Endothelial cell of umbilical vein (primary cell): Measurements from ENCODE around the gene ZBTB20.

ENCODE experiments used
- CTCF ChIP-seq, 2 donors: IDR thresholded peaks; 1 replicate in 1 of 2; 2 replicates in 1 of 2; pipeline ENCODE4 v1.5.1; 2011; ENCODE audit warnings: low read length in 2 of 2, mild to moderate bottlenecking in 2 of 2, moderate library complexity in 2 of 2, control low read depth in 1 of 2, inconsistent platforms in 1 of 2, low read depth in 1 of 2; ENCODE audit not compliant: insufficient read depth in 1 of 2; ENCODE audit errors: extremely low read depth in 1 of 2
- EZH2 ChIP-seq: IDR thresholded peaks from 2 replicates; pipeline ENCODE4 v1.6.1; 2012; ENCODE audit warnings: borderline replicate concordance, low read depth, mild to moderate bottlenecking, moderate library complexity, low read length, inconsistent platforms; ENCODE audit not compliant: severe bottlenecking
- JUN ChIP-seq: IDR thresholded peaks from 2 replicates; pipeline ENCODE4 v1.6.1; 2011; ENCODE audit warnings: borderline replicate concordance, low read depth; ENCODE audit not compliant: insufficient read length, insufficient read depth
- MAX ChIP-seq: IDR thresholded peaks from 2 replicates; pipeline ENCODE4 v1.6.1; 2011; ENCODE audit not compliant: insufficient read depth, insufficient read length
- MYC ChIP-seq: IDR thresholded peaks from one replicate; pipeline ENCODE4 v1.6.1; 2011; ENCODE audit warnings: mild to moderate bottlenecking, low read depth, low read length
- POLR2A ChIP-seq: IDR thresholded peaks from 2 replicates; pipeline ENCODE4 v1.6.1; 2012; ENCODE audit warnings: low read depth, mild to moderate bottlenecking, control low read depth, low read length
- POLR2AphosphoS5 ChIP-seq: IDR thresholded peaks from 2 replicates; pipeline ENCODE4 v1.6.1; 2012; ENCODE audit warnings: low read depth, mild to moderate bottlenecking, control low read depth, low read length, moderate library complexity; ENCODE audit not compliant: insufficient read depth

GRCh38 chr3:114362815-114363214 is 784.3 kb downstream of the ZBTB20 start:
- TF ChIP-seq POLR2AphosphoS5 (no peak), POLR2A (no peak), EZH2 (no peak), JUN (no peak), CTCF (IDR thresholded peaks at IDR 0.05; ENCODE audit: extremely low read depth in 1 of 2, insufficient read depth in 1 of 2, low read depth in 1 of 2, low read length in 2 of 2) (peak; percentile 2 to 18), MAX (no peak), MYC (no peak)
